ENCODE measurements around the gene DNAH1.
"Not testable (repeated sequence)": the region's sequence is repeated elsewhere in the genome, so short reads cannot be mapped to it uniquely, and the experiment has no call there.

DNAH1 gene

DNA sequence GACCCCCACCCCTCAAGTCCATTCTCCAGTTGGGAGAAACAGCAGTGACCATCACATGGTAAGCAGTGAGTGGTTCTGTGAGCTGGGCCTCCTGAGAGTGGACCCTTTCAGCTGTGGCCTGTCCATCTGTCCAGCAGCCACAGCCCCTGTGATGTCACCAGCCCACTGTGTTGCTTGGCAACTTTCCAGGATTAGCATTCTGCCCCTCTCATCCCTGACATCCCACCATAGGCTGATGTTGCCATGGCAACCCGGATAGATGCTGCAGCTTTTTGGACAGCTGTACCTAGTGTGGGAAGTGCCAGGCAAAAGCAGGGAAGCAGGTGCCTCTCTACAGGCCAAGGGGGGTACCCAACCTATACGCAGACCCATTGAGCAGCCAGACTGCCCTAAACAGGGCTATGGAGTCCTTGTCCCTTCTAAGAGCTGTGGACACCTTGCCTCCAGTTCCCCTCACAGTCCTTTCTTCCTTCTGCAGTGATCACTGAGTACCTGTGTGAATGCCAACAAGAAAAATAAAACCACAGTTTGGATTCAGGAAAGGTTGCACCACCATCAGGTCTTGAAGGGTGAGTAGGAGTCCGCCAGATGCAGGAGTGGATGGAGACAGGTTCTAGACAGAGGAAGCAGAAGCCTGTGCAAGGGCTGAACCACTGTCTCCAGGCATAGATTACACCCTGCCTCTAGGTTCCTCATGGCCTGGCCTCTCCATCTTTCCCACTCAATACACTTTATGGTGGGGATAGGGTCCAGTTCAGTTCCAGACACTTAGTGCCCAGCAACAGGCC lies at the start of gene DNAH1:
Gene DNAH1, plus strand, starts transcription at position 343 of the 788 bp plus-strand sequence. CDS start 6,124 bp downstream, outside the sequence.
- no peak for DNase-seq

DNA sequence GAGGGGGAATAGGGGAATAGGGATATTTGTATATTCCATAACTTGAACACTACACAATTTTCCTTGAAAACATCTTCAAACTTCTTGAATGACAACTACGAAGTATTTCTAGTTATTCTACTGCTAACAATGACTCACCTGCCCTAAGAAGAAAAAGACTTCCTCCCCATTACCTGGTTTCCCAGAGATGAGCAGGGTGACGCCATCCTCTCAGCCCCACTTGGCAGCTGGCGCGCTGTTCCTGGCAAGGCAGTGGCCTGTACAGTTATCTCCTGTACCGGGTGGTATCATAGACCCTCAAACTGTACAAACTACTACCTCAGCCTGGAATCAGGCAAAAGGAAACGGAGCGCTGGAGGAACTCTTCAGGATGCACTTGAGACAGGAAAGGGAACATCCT lies 48.1 kb upstream of the DNAH1 start:
- DNase-seq = no peak

DNA sequence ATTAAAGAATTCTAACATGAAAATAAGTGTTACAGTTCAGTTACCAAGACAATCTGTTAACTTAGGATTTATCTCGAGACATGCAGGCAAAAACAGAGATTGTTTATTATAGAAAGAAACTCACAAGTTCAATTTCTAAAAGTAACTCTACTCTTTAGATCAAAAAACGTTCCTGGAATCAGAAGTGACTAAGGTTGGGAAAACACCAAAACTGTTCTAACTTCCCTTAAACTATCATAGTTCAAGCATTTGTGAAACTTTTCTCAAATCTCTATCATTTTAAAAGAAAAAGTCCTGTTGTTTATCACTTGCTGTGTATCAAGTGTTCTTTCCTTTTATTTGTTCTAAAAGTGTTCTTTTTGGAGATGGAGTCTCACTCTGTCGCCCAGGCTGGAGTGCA lies 46.3 kb upstream of the DNAH1 start:
- peak; percentile 47 to 70 for DNase-seq

DNA sequence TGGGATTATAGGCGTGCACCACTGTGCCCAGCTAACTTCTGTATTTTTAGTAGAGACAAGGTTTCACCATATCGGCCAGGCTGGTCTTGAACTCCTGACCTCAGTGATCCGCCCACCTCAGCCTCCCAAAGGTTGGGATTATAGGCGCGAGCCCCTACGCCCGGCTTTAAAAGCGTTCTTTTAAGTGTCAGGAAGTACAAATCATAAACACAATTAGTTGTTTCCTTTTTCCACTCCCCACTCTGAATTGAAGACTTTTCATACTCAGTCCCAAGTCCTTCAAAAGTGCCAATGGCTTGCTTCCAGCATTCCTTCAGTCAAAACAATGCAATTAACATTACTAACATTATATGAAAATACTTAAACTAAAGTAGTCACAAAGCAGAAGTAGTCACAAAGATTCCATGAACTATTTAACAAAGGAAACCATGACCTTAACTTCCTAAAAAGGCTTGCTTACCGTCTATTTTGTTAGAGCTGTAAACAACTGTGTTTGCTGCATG lies 45.8 kb upstream of the DNAH1 start:
- DNase-seq = peak; percentile 55 to 59

DNA sequence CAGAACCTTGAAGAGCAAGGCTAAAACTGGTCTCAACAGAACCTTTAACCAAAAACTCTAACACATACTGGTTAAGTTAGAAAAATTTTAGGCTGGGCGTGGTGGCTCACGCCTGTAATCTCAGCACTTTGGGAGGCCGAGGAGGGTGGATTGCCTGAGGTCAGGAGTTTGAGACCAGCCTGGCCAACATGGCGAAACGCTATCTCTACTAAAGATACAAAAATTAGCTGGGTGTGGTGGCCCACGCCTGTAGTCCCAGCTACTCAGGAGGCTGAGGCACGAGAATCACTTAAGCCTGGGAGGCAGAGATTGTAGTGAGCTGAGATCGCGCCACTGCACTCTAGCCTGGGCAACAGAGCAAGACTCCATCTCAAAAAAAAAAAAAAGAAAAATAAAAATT lies 43.9 kb upstream of the DNAH1 start:
- DNase-seq = not testable (repeated sequence)

DNA sequence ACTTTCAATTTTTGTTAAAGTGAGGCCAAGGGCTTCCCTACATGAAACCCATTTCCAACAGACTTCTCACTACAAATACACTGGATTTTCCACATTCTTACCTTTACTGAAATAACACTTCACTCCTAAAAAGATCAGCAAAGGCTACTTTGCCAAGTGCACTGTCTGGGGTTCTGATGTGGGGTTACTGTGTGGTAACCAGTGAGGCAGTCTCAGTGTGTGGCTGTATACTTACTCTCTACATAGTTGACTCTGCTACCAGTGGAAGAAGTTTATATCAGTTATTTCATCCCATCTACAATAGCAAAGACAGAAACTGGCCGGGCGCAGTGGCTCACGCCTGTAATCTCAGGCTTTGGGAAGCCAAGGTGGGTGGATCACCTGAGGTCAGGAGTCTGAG lies 43.3 kb upstream of the DNAH1 start:
- DNase-seq = no peak

DNA sequence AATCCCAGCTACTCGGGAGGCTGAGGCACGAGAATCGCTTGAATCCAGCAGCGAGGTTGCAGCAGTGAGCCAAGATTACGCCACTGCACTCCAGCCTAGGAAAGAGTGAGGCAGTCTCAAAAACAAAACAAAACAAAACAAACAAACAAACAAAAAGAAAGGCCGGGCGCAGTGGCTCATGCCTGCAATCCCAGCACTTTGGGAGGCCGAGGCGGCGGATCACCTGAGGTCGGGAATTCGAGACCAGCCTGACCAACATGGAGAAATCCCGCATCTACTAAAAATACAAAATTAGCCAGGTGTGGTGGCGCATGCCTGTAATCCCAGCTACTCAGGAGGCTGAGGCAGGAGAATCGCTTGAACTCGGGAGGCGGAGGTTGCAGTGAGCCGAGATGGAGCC lies 41.3 kb upstream of the DNAH1 start:
- not testable (repeated sequence) for DNase-seq

DNA sequence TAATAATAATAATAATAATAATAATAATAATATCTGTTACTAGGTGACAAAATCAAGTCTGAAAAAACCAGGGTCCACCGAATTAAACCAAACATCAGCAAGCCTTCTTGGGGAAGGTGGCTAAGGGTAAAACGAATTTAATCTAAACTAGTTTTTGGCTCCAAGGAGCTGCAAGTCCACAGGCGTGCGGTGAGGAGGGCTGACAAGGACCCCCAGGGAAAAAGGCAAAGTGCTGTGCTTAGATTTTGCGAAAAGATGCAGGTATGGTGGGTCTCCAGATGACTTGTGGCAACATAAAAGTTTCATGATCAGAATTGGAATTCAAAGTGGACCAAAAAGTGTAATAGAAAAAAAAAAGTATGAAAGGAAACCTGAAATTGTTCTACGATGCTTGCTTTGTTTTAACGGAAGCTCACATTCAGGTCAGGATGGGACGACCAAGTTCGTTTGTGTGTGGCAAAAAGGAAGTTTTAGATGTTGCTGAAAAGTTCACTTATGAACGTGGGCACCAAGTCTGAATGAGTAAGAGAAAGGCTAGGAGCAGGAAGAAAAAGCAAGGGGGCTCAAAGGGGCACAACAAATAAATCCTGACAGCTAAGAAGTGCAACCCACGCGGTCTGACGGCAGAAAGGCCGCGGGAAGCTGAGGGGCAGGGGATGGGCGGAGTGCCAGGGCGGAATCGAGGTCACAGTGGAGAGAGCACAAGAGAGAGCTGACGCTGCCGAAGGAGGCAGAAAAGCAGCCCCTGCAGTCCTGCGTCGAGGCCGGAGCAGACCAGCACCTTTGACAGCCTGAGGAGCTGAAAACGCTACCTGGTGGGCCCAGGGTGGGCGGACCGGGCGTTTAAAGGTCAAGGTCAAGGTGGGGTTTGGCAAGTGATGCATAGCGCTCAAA lies 38.8 kb upstream of the DNAH1 start:
- DNase-seq = peak; percentile 66 to 67

DNA sequence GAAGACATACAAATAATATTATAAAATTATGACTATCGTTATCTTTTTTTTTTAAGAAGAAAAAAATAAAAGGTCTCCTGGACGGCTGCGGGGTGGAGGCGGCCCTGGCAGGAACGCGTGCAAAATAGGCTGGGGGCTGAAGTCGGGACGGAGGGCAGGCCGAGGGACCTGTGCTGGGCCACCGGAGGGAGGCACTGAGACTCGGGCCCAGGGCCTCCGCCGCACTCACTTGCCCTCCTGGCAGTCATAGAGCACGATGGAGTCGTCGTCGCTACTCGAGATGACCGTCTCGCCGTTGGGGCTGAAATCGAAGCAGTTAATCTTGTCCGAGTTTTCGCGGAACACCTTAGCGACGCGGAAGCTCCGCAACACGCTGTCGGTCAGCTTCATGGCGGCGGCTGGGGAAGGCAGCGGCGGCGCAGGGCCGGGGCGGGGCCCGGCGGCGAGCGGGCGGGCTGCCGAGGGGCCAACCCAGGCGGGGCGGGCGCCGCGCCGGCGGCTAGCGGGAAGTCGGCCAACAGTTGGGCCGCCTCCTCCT lies 38.1 kb upstream of the DNAH1 start:
- peak; percentile 48 to 51 for DNase-seq

DNA sequence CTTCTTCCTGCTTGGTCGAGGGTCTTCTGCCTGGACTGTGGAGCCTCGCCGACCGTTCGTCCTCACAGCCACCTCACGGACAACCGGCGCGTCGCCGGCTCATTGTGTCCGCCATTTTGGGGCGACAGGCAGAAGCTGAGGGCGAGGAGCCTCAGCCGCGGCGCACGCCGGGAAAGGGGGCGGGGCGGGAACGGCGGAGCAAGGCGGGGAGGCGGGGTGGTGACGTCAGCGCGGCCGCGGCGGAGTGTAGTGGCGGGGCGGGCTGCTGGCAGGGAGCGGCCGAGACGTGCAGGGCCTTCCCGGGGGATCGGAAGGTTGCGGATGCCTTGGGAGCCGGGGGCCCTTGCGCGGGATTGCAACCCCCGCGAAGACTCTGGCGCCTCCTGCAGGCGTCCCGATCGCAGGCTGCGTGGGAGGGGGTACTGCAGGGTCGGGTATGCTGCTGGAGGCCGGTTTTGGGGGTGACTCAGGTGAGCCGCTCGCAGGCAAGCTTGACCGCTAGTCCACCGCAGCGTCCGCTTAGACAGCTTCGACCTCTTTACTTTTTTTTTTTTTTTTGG lies 37.5 kb upstream of the DNAH1 start, which contains the start of gene WDR82:
Gene WDR82, minus strand, starts transcription at position 140 of the 560 bp plus-strand sequence. CDS start 288 bp downstream, outside the sequence.
- peak; percentile 87 to 97 for DNase-seq

DNA sequence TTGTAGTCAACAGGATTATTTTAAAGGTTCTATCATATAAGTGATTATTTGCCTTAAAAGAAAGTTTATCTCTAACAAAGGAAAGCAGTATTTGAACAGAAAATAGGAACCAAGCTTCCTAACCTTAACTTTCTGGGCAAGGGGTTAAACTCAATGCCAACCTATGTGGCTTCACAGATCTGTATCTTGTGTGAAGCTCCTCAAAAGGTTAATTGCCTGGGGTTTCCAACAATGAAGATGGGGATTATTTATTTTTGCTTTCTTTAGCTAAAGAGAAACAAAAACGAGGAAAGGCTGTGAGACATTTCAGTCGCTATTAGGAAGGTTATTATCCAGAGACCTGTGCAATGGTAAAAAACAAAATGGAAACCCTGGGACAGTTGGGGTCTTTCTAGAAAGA lies 36.5 kb upstream of the DNAH1 start:
- no peak for DNase-seq

DNA sequence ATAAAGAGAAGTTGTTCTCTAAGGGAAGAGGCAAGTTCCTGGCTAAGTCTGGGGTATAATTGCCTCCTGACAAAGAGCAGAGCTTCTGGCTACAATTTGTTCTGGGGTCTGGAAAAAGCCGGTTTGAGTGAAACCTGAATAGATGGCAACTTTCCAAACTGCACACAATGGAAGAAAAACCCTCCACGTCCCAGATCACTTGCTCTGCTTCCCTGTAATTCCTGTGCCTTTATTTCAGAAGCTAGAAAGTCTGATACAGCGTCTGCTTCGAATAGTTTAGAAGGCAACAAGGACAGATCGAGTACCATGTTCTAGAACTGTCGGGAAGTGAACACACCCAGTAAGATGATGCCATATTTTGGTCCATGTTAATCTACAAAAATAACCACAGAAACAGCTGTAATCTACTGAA lies 36.1 kb upstream of the DNAH1 start:
- DNase-seq = no peak

DNA sequence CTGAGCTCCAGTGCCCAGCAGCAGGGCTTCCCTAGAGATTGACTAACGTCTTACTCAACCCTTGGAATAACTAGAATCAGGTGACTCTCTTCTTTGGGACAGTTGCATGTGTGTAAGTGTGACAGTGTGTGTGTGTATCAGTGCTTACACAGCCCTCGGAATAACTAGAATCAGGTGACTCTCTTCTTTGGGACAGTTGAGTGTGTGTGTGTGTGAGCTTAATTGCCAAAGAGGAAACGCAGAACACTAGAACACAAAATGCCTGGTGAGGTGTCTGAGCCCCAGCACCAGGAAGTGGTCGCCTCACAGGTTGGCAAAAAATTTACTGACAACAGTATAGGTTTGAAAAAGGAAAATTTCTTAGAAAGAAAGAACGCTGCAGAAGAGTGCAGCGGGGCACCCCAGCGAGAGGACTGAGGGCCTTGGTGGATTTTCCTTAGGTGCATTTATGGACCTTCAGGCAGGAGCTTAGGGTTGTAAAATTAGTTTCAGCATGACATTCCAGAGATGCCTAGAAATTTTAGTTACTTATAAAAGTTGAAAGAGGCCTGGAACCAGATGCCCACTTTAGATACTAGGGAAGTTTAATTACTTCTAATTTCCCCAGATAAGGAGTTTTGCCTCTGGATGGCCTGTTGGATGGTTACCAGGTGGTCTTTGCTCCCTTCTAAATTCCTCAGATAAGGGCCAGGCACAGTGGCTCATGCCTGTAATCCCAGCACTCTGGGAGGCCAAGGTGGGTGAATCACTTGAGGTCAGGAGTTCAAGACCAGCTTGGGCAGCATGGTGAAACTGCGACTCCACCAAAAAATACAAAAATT lies 33.9 kb upstream of the DNAH1 start:
- peak in 1 of 2 donors; percentile 43 for DNase-seq

DNA sequence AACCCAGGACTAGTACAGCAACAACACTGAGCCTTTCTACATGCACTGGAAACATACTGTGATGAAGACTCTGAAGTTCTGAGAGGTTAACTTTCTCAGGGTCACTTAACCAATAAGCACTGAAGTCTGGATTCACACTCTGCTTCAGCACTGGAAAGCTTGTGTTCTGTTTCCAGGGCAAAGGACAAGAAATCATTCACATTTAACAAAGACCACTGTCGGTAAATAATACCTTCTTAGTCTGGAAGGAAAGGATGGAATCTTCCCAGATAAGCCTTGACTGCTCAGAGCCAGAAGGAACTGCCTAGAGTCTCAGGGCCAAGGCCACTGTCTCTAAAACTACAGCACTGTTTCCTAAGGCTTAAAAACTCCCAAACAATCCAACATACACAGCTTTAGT lies 32.8 kb upstream of the DNAH1 start:
- DNase-seq = no peak

DNA sequence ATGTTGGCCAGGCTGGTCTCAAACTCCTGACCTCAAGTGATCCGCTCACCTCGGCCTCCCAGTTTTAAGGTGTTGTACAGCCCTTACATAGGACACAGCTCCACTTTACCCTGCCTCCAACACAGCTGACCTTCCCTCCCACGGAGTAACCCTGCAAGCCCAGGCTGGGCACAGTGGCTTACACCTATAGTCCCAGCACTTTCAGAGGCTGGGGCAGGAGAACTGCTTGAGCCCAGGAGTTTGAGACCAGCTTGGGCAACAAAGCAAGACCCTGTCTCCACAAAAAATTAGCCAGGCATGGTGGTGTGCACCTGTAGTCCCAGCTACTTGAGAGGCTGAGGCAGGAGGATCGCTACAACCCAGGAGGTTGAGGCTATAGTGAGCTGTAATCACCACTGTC lies 32.1 kb upstream of the DNAH1 start:
- not testable (repeated sequence) for DNase-seq

DNA sequence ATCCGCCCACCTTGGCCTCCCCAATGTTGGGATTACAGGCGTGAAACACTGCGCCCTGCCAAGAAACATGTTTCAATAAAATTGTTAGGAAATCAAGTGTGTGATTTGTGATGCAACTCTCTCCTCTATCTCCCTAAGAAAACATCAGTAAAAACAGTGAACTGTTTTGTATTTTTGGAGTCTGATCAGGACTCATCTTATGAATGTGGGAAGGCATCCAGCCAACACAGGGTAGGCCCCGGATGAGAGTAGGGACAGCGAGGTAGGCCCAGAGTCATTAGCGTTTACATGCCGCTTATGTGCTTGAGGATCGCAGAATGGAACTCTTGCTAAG lies 29.4 kb upstream of the DNAH1 start:
- DNase-seq = peak; percentile 9 to 29

DNA sequence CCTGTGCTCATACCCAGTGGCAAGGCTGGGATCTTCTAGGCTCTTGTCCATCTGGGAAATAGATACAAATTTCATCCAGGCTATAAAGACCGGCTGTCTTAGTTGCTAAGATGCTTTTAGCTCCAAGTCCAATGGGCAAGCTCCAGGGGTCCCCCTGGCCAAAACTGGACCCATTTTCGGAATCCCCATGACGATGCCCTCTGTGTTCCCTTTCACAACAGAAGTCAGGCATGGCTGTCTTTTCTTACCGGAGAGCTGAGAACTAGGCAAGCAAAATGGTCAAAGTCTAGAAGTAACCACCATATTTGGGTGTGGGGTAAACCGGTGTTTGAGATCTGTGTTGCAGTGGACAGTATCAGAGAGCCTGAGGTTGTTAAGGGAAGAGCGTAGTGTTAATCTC lies 27.4 kb upstream of the DNAH1 start:
- DNase-seq = no peak

DNA sequence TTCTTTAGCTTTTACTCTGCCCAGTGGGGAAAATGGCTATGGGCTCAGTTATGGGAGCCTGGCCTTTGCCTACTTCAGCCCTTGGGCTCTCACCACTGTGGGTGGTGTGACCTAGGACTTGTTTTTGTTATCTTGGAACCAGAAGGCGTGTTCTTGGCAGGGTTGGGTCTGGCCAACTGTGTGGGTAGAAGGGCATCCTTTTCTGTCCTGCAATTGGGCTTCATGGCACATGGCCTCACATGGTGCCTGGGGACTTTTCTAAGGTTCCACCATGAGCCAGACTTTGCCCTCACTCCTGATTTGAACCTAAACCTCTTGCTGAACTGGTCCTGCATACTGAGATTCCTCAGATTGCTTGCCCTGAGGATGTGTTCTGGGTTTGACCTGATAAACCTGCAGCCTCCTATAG lies 26.8 kb upstream of the DNAH1 start:
- DNase-seq = peak in 1 of 2 donors; percentile 50

DNA sequence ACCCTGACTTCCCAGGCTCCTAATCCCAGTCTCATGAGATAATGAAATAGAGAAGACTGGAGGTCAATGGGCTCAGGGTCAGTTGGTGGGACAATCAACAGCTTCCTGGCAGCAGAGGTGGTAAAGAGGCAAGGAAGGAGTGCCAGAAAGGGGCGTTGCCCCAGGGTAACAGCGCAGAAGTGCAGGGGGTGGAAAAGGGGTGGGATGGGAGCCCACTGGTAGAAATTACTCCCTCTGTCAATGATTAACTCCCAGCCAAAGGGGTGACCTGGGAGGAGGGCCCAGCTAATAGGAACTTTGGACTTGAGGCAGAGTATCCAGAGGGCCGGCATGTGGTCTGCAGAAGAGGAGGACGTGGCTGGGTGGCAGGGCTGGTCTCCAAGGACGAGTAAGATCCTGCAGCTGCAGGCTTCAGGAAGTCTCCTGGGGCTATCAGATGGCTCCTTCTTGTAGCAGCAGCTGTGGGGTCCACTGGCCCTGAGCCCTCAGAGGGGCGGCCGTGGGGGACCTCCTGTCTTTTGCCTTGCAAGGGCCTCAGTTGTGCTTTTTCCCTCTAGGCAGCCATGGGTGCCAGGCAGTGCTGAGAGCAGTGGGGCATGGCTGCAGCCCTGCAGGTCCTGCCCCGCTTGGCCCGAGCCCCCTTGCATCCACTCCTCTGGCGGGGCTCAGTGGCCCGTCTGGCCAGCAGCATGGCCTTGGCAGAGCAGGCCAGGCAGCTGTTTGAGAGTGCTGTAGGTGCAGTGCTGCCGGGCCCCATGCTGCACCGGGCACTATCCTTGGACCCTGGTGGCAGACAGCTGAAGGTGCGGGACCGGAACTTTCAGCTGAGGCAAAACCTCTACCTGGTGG lies 26.1 kb upstream of the DNAH1 start:
- no peak for DNase-seq

DNA sequence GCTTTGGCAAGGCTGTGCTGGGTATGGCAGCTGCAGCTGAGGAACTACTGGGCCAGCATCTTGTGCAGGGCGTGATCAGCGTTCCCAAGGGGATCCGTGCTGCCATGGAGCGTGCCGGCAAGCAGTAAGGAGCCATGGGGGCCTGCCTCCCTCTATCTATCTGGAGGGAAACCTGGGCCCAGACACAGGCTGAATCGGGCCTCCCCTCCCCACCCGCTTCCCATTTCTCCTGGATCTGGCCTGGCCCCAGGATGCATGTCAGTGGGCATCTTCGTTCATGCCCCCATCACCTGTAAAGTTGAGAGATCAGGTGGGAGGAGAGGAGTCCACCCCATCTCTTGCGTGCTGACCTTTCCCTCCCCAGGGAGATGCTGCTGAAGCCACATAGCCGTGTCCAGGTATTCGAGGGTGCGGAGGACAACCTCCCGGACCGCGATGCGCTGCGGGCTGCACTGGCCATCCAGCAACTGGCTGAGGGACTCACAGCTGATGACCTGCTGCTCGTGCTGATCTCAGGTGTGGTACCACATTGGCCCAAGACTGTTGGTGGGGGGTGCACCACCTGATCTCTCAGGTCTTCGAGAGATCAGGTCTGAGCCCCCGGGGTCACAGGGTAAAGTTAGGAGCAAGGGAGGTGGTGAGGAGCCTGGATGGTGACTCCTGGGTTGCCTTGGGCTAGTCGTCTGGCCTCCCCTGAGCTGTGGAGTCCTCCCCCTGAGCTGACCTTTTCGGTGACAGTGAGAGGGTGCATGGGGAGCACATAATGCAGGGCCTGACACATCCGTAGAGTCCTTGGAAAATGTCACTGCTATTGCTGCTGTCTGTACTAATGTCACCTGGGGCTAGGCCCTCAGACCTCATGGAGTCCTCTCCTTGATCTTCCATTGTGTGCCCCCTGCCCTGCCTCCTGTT lies 25.3 kb upstream of the DNAH1 start:
- DNase-seq = no peak
